ENCODE data around the gene PPID. TPM values are rescaled to one million over a fixed set of nuclear protein-coding genes. Genes with fewer than 3 reads are reported as not detected.
"Not testable (repeated sequence)": the region's sequence is repeated elsewhere in the genome, so short reads cannot be mapped to it uniquely, and the experiment has no call there.

The PPID gene
- total and polyA plus RNA-seq, 4 experiments from 2014 or later = 30.2 to 54.8 (median 40.7) TPM

- Histone ChIP-seq H3K27me3 (ENCODE audit: insufficient read depth, low read length) (no peaks in the 10 kb centered on the region), H3K4me1 (ENCODE audit: insufficient read depth, low read length) (peaks cover 22% of the 10 kb centered on the region), H3K36me3 (ENCODE audit: insufficient read depth, low read length) (no peaks in the 10 kb centered on the region), H3K4me3 (ENCODE audit: low read length in 2 of 2) (peak overlapping the region; percentile 53 to 94), H3K27ac (ENCODE audit: low read depth, low read length) (peak overlapping the region; percentile 92), H3K9me3 (ENCODE audit: control insufficient read depth in 1 of 2, low read length in 2 of 2) (no peaks in the 10 kb centered on the region)
- peak; percentile 51 to 77 (median 57) for DNase-seq
- peaks cover 4 to 10% of the 10 kb centered on the region in 2 donors for H3K36me3 Mint-ChIP-seq
- ChIA-PET POLR2A (ENCODE audit: partially characterized antibody) (no interaction called here), CTCF (ENCODE audit: partially characterized antibody) (interaction anchor here (1.7 kb wide), 1 partner anchor 10 kb away, joined by 5 read pairs; no protein-coding TSS in a partner anchor)
- peaks cover 12 to 34% (median 22%) of the 10 kb centered on the region in 4 donors for H3K4me1 Mint-ChIP-seq
- intact Hi-C loops (cut with micrococcal nuclease) = loop anchor here (5.0 kb wide), 1 partner anchor 506 kb away; no protein-coding TSS in a partner anchor
- peaks cover 0 to 2% (median 0%) of the 10 kb centered on the region in 8 donors for H3K9me3 Mint-ChIP-seq
- H3K27ac Mint-ChIP-seq = peak overlapping the region; percentile 92 to 99 (median 98)
- peak overlapping the region; percentile 92 to 98 (median 96) for H3K4me3 Mint-ChIP-seq
- no peaks in the 10 kb centered on the region for H3K27me3 Mint-ChIP-seq
Observed at GRCh38 chr4:158670975-158671664, 52.1 kb downstream of the PPID start.

GRCh38 chr4:158669310-158669709 lies 53.9 kb downstream of the PPID start:
- peaks cover 12 to 34% (median 21%) of the 10 kb centered on the region in 4 donors for H3K4me1 Mint-ChIP-seq
- Histone ChIP-seq H3K4me1 (ENCODE audit: insufficient read depth, low read length) (peaks cover 22% of the 10 kb centered on the region), H3K36me3 (ENCODE audit: insufficient read depth, low read length) (no peaks in the 10 kb centered on the region), H3K9me3 (ENCODE audit: control insufficient read depth in 1 of 2, low read length in 2 of 2) (no peaks in the 10 kb centered on the region), H3K4me3 (ENCODE audit: low read length in 2 of 2) (no peak overlapping the region), H3K27me3 (ENCODE audit: insufficient read depth, low read length) (no peaks in the 10 kb centered on the region), H3K27ac (ENCODE audit: low read depth, low read length) (no peak overlapping the region)
- peaks cover 0 to 2% (median 0%) of the 10 kb centered on the region in 8 donors for H3K9me3 Mint-ChIP-seq
- H3K4me3 Mint-ChIP-seq = peak overlapping the region in 2 of 8 donors; percentile 4 to 53
- H3K27ac Mint-ChIP-seq = peak overlapping the region in 1 of 7 donors; percentile 35
- DNase-seq = no peak
- intact Hi-C loops (cut with micrococcal nuclease) = no loop called here
- peaks cover 0 to 10% of the 10 kb centered on the region in 2 donors for H3K36me3 Mint-ChIP-seq
- POLR2A ChIA-PET (ENCODE audit: partially characterized antibody) = no interaction called here
- CTCF ChIA-PET (ENCODE audit: partially characterized antibody) = no interaction called here
- H3K27me3 Mint-ChIP-seq = no peaks in the 10 kb centered on the region

- Histone ChIP-seq H3K36me3 (ENCODE audit: insufficient read depth, low read length) (no peaks in the 10 kb centered on the region), H3K9me3 (ENCODE audit: control insufficient read depth in 1 of 2, low read length in 2 of 2) (no peaks in the 10 kb centered on the region), H3K4me1 (ENCODE audit: insufficient read depth, low read length) (peaks cover 12% of the 10 kb centered on the region), H3K4me3 (ENCODE audit: low read length in 2 of 2) (no peak overlapping the region), H3K27me3 (ENCODE audit: insufficient read depth, low read length) (no peaks in the 10 kb centered on the region), H3K27ac (ENCODE audit: low read depth, low read length) (no peak overlapping the region)
- Mint-ChIP-seq H3K27ac (peak overlapping the region in 2 of 7 donors; percentile 23 to 42), H3K4me1 (peaks cover 8 to 28% (median 16%) of the 10 kb centered on the region in 4 donors), H3K4me3 (no peak overlapping the region), H3K36me3 (peaks cover 0 to 10% of the 10 kb centered on the region in 2 donors), H3K9me3 (peaks cover 0 to 2% (median 0%) of the 10 kb centered on the region in 8 donors), H3K27me3 (no peaks in the 10 kb centered on the region)
- CTCF ChIA-PET (ENCODE audit: partially characterized antibody) = interaction anchor here (0.8 to 0.9 kb wide), 2 partner anchors 11 to 181 kb away, joined by 3 read pairs; no protein-coding TSS in a partner anchor
- POLR2A ChIA-PET (ENCODE audit: partially characterized antibody) = interaction anchor here (0.6 kb wide), 1 partner anchor 148 kb away, joined by 3 read pairs; no protein-coding TSS in a partner anchor
- peak; percentile 10 to 43 (median 14) for DNase-seq
- intact Hi-C loops (cut with micrococcal nuclease) = no loop called here
Observed at GRCh38 chr4:158667651-158668198, 55.5 kb downstream of the PPID start.

- Histone ChIP-seq H3K4me3 (ENCODE audit: low read length in 2 of 2) (no peak overlapping the region), H3K27me3 (ENCODE audit: insufficient read depth, low read length) (no peaks in the 10 kb centered on the region), H3K9me3 (ENCODE audit: control insufficient read depth in 1 of 2, low read length in 2 of 2) (no peaks in the 10 kb centered on the region), H3K27ac (ENCODE audit: low read depth, low read length) (no peak overlapping the region), H3K36me3 (ENCODE audit: insufficient read depth, low read length) (no peaks in the 10 kb centered on the region), H3K4me1 (ENCODE audit: insufficient read depth, low read length) (peaks cover 9% of the 10 kb centered on the region)
- Mint-ChIP-seq H3K27ac (no peak overlapping the region), H3K9me3 (peaks cover 0 to 2% (median 0%) of the 10 kb centered on the region in 8 donors), H3K4me3 (no peak overlapping the region), H3K36me3 (peaks cover 0 to 5% of the 10 kb centered on the region in 2 donors), H3K4me1 (peaks cover 5 to 19% (median 11%) of the 10 kb centered on the region in 4 donors), H3K27me3 (no peaks in the 10 kb centered on the region)
- no peak for DNase-seq
- intact Hi-C loops (cut with micrococcal nuclease) = no loop called here
- ChIA-PET CTCF (ENCODE audit: partially characterized antibody) (interaction anchor here (0.9 kb wide), 1 partner anchor 12 kb away, joined by 3 read pairs; no protein-coding TSS in a partner anchor), POLR2A (ENCODE audit: partially characterized antibody) (no interaction called here)
Observed at GRCh38 chr4:158666892-158667291, 56.3 kb downstream of the PPID start.

- no peak overlapping the region for H3K4me3 Mint-ChIP-seq
- Histone ChIP-seq H3K9me3 (ENCODE audit: control insufficient read depth in 1 of 2, low read length in 2 of 2) (no peaks in the 10 kb centered on the region), H3K36me3 (ENCODE audit: insufficient read depth, low read length) (no peaks in the 10 kb centered on the region), H3K4me1 (ENCODE audit: insufficient read depth, low read length) (no peaks in the 10 kb centered on the region), H3K27me3 (ENCODE audit: insufficient read depth, low read length) (no peaks in the 10 kb centered on the region), H3K4me3 (ENCODE audit: low read length in 2 of 2) (no peak overlapping the region), H3K27ac (ENCODE audit: low read depth, low read length) (no peak overlapping the region)
- POLR2A ChIA-PET (ENCODE audit: partially characterized antibody) = no interaction called here
- CTCF ChIA-PET (ENCODE audit: partially characterized antibody) = no interaction called here
- DNase-seq = no peak
- H3K27ac Mint-ChIP-seq = no peak overlapping the region
- H3K4me1 Mint-ChIP-seq = peaks cover 0 to 3% (median 0%) of the 10 kb centered on the region in 4 donors
- peaks cover 0 to 2% of the 10 kb centered on the region in 2 donors for H3K27me3 Mint-ChIP-seq
- no peaks in the 10 kb centered on the region for H3K9me3 Mint-ChIP-seq
- H3K36me3 Mint-ChIP-seq = no peaks in the 10 kb centered on the region
- intact Hi-C loops (cut with micrococcal nuclease) = no loop called here
Observed at GRCh38 chr4:158664806-158665205, 58.4 kb downstream of the PPID start.

- H3K4me3 Mint-ChIP-seq; H3K4me1 Mint-ChIP-seq; H3K9me3 ChIP-seq (ENCODE audit: control insufficient read depth in 1 of 2, low read length in 2 of 2); H3K27me3 ChIP-seq (ENCODE audit: insufficient read depth, low read length); H3K4me3 ChIP-seq (ENCODE audit: low read length in 2 of 2); H3K36me3 ChIP-seq (ENCODE audit: insufficient read depth, low read length); DNase-seq; H3K27ac ChIP-seq (ENCODE audit: low read depth, low read length); H3K27me3 Mint-ChIP-seq; H3K4me1 ChIP-seq (ENCODE audit: insufficient read depth, low read length); POLR2A ChIA-PET (ENCODE audit: partially characterized antibody); H3K36me3 Mint-ChIP-seq; H3K9me3 Mint-ChIP-seq; intact Hi-C loops (cut with micrococcal nuclease); CTCF ChIA-PET (ENCODE audit: partially characterized antibody): not testable (repeated sequence)
- peak overlapping the region in 1 of 7 donors; percentile 37 for H3K27ac Mint-ChIP-seq
Observed at GRCh38 chr4:158663707-158664625, 59.2 kb downstream of the PPID start.

GRCh38 chr4:158663255-158663654 lies 59.9 kb downstream of the PPID start:
- H3K27ac ChIP-seq (ENCODE audit: low read depth, low read length); DNase-seq; H3K36me3 Mint-ChIP-seq; intact Hi-C loops (cut with micrococcal nuclease); H3K27me3 ChIP-seq (ENCODE audit: insufficient read depth, low read length); H3K4me1 Mint-ChIP-seq; H3K4me3 ChIP-seq (ENCODE audit: low read length in 2 of 2); H3K27me3 Mint-ChIP-seq; H3K27ac Mint-ChIP-seq; H3K9me3 ChIP-seq (ENCODE audit: control insufficient read depth in 1 of 2, low read length in 2 of 2); POLR2A ChIA-PET (ENCODE audit: partially characterized antibody); H3K36me3 ChIP-seq (ENCODE audit: insufficient read depth, low read length); H3K4me1 ChIP-seq (ENCODE audit: insufficient read depth, low read length); H3K9me3 Mint-ChIP-seq; H3K4me3 Mint-ChIP-seq; CTCF ChIA-PET (ENCODE audit: partially characterized antibody): not testable (repeated sequence)

All from CD4-positive, alpha-beta memory T cell (primary cell).